ENCODE data around the gene ATP4A.

ATP4A gene

DNA sequence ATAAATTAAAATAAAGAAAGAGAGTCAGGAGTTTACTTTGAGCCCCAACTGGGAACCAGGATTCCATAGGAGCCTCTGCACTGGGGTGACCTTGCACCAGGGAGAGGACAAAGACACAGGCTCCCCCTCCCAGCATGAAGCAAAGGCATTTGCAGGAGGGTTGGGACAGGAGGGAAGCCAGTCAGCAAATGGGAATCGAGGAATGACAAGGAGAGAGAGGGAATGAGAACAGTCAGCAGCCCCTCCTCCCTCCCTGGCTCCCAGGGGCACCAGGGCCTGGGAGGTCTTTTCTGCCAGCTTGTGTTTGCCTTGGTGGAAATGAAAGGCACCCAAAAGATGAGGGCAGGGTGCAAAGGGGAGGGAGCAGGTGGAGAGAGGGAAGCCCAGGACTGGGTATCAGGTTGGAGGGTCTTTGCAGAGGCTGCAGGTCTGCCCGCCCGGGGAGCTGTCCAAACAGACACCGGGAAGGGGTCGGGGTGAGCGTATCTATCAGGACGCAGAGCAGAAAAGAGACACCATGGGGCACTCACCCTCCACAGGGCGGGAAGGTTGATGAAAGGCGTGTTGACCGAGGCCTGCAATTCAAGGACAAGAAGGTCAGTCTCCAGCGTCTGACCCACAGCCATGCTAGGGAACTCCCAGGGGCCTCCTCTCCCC is 39.1 kb downstream of the ATP4A start:
- DNase-seq (ENCODE audit: low spot score) = no peak

GRCh38 chr19:35522745-35523327 is 40.6 kb downstream of the ATP4A start:
- no peak for DNase-seq (ENCODE audit: low spot score)

DNA sequence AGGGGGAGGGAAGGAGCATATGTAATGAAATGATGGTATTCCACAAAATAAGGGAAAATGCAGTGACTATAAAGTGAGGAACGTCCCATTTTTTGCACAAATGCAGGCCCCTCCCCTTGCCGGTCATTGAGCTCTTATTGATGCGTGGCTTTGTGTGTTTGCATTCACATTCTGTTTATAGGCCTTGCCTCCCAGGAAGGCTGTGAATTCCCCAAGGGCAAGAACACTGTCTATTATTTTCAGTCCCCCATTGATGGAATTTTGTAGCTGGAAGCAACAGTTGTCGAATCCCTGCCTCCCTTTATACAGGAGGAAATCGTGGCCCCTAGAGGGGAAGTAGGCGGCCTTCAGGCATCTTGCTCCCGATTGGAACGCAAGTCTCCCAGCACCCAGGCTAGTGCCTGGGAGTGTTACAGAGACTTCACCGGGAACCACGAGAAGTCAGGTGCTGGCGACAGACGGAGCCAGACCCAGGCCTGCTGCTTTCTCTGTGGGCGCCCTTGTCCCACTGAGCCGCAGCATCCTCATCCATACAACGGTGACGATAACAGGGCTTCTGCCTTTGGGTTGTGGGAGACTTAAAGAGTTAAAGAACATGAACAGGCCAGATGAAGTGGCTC is 42.2 kb downstream of the ATP4A start:
- no peak for DNase-seq (ENCODE audit: low spot score)

DNA sequence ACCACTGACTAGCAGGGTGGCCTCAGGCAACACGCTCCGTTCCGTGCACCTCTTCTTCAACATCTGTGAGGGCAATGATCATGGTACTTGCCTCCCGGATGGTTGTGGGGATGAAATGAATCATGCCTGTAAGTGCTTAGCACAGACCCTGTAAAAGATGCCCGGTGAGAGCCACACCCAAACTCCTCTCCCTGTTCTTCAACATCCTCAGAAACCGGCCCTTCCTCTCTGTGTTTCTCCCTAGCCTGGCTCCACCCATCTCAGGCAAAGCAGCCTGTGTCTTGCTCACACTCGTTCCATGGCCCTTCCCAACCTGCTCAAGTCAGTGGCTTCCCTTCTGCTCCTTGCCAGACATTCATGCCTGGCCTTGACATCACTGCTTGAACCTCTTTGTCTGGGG is 44.2 kb downstream of the ATP4A start:
- DNase-seq (ENCODE audit: low spot score) = peak; percentile 28

- no peak for DNase-seq (ENCODE audit: low spot score)
Observed at GRCh38 chr19:35518313-35518712, 45.1 kb downstream of the ATP4A start.

DNA sequence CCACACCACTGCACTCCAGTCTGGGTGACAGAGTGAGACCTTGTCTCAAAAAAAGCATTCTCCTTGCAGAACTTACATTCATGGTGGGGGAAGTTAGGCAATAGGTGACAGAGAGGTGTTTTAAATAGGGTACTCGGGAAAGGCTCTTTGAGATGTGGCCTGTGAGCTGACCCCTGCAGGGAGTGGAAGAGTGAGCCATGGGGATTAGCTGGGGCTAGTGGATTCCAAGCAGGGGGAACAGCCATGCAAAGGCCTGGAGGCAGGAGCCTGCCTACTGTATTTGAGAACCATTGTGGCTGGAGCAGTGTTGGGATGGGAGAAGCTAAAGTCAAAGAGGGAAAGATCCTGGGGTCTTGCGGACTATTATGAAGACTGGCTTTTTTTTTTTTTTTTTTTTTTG is 46.1 kb downstream of the ATP4A start:
- no peak for DNase-seq (ENCODE audit: low spot score)

GRCh38 chr19:35516310-35516709 is 47.1 kb downstream of the ATP4A start:
- no peak for DNase-seq (ENCODE audit: low spot score)

DNA sequence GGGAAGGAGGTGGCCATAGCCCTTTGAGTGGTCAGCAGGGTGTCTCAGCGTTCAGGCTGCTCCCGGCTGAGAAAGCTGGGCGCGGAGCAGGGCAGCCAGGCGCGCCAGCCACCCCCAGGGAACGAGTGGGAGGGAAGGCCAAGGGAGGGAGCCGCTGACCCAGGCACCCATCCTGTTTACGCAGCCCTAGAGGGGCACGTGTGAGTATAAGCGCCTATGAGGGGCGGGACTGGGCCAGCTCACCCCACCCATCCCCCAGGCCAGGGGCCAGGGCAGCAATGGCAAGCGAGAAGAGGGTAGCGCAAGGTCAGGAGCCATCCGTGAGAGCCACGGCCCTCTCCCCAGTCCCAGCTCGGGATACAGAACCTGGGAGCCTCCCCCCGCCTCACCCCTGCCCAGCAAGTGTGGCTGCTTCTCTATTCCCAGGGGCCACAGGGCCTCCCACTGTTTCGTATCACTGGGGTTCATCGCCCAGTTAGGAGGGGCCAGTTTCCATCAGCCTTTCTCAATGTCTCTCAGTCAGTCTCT is 49.1 kb downstream of the ATP4A start:
- DNase-seq (ENCODE audit: low spot score) = no peak

GRCh38 chr19:35513628-35514281 is 49.7 kb downstream of the ATP4A start, which contains the start of gene DMKN:
Gene DMKN (minus strand): TSS chr19:35513649. CDS start chr19:35513475, 174 bp downstream.
- DNase-seq (ENCODE audit: low spot score) = no peak

- DNase-seq (ENCODE audit: low spot score) = no peak
Observed at GRCh38 chr19:35512831-35513627, 50.4 kb downstream of the ATP4A start.

DNA sequence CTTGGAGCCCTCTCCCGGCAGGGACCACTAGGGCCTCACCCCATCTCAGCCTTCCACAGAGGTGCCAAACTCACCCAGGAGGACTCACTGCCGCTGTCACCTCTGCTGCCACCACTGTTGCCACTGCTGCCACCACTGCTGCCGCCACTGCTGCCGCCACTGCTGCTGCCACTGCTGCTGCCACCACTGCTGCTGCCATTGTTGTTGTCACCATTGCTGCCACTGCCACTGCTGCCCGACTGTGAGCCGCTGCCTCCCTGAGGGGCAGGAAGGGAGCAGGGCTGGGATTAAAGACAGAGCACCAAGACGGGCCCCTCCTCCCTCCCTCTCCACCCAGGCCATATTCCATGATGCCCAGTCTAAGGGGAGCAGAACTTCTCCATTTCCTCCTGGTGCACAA is 52.1 kb downstream of the ATP4A start:
- no peak for DNase-seq (ENCODE audit: low spot score)

GRCh38 chr19:35510626-35510964 is 52.9 kb downstream of the ATP4A start:
- no peak for DNase-seq (ENCODE audit: low spot score)

DNA sequence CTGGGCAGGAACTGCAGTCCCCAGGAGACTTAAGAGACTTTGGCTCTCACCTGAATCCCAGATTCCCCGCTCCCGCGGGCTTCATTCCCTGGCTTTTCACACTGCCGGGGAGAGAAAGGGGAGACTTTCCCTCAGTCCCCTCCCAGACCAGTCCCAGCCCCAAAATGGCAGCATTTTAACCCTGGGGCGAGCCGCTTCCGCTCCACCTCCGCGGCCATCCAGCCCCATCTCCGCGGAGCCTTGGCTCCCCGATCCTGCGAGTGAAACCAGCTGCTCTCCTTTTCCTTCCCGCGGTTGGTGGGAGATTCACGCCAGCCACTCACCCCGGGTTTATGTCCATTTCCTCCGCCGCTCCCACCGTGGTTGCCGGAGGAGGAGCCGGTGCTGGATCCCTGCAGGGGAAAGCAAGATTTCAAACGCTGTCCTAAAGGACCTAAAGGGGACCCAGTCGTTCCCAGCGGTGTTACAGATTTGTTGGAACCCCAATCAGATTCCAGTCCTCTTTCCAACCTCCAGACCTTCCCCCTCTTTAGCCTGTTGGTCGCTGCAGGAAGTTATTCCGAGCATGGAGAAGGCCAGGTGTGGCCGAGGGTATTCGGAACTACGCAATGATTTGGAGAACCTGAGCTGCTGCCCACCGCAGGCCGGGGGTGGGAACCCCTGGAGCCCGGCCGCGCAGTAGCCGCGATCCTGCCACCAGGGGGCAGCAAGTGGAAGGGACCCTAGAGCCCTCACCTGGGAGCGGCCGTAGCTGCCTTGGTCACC is 53.4 kb downstream of the ATP4A start:
- DNase-seq (ENCODE audit: low spot score) = peak; percentile 91

DNA sequence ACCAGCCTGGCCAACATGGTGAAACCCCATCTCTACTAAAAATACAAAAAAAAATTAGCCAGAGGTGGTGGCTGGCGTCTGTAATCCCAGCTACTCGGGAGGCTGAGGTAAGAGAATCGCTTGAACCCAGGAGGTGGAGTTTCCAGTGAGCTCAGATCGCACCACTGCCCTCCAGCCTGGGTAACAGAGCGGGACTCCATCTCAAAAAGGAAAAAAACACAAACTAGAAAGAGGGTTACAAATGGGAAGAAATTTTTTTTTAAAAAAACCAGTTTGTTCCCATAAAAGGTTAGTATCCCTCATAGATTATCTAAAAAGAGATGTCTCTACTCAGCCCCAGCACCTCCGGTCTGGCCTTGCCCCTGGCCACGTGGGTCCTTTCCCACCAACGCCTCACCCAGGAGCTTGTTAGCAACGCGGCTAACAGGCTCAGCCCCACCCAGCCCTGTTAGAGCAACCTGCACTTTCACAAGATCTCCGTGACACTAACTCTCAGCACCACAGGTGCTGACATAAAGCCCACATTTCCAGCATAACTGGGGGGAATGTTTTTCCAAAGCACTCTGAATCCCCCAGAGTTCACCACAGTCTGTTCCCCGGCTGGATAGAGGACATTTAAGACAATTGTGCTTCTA is 54.3 kb downstream of the ATP4A start:
- peak; percentile 77 for DNase-seq (ENCODE audit: low spot score)

DNA sequence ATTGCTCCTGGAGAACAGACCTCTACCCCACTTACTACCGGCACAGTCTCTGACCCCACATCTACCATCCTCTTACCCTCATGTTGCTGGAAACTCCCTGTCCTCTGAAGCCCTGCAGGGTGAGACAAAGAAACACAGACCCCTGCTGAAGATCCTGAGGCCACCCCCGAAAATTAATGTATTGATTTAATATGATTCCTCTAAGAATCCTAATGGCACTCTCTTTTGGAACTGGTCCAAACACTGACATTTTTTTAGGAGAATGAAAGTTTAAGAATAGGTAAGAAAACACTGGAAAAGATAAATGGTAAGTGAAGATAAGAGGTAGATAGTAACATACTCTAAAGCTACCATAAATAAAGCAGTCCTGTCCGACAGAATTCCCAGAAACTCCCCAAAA is 55.3 kb downstream of the ATP4A start:
- DNase-seq (ENCODE audit: low spot score) = no peak

DNA sequence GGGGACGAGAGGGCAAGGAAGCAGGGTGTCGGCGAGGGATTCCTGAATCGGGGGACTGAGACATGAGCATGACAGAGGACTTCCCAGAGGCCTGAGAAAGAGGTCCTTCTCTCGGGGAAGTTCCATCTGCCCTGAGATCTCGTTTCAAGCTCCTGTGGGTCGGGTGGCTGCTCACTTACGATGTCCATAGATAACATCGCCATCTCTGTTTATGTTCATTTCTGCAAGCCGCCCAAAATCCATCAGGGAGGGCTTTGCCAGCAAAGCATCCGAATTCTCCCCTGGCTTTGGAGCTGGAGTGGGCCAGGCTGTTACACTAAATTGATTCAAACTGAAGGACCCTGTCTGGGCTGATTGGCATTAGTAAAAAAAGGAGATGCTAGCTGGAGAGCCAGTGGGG is 55.9 kb downstream of the ATP4A start:
- no peak for DNase-seq (ENCODE audit: low spot score)

- DNase-seq (ENCODE audit: low spot score) = no peak
Observed at GRCh38 chr19:35506011-35506410, 57.4 kb downstream of the ATP4A start.

DNA sequence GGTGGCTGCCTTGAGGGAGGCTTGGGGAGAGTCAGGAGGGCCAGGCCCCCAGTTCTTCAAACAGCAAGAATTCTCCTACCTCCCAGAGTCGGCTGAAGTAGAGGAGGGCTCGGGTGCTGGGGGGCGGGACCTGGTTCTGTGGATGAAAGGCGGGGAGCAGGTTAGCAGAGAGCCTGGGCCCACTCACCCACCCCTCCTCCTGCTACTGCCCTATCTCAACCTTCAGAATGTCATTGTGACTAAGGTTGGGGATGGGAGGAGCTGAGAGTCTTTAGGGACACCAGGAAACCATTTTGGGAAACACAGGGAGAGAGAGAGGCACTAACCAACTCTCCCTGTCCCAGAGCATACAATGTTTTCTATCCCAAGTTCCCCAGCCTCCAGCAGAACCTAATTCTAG is 60.7 kb downstream of the ATP4A start:
- no peak for DNase-seq (ENCODE audit: low spot score)

DNA sequence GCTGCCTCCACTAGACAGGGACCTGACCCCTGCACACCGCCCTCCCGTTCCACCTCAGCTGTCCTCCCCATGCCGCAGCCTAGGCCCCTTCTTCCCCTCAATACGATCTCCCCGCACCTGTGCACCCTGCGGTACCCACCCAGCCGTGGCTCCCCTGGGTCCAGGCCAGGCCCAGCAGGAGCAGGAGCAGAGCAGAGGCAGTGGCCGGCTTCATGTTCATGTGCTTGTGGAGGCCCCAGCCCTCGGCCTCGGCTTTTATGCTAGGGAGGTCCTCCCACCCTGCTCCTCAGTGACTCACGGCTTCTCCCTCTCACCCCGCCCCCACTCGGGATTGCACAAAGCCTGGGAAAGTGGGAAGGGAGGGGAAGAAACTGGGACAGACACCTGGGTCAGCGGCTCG is 61.8 kb downstream of the ATP4A start:
- no peak for DNase-seq (ENCODE audit: low spot score)

- no peak for DNase-seq (ENCODE audit: low spot score)
Observed at GRCh38 chr19:35500611-35501010, 62.8 kb downstream of the ATP4A start.

Data from LoVo (cell line).